ENCODE results near the gene DIAPH2. TPM values are rescaled to one million over a fixed set of nuclear protein-coding genes. Genes with fewer than 3 reads are reported as not detected.

The DIAPH2 gene
- total and polyA plus RNA-seq, 9 of the 15 experiments (the other 6 are each of a cell fraction or from before 2014, with no cell fraction given) = 0.01 to 0.18 (median 0.07) TPM; not detected in 1

GRCh38 chrX:97490656-97491055 lies 806.0 kb downstream of the DIAPH2 start:
- H3K4me2 ChIP-seq (ENCODE audit: insufficient read depth, low read length) = no peak overlapping the region
- H3K4me1 ChIP-seq (replicated peaks in 1 of 2; ENCODE audit: control insufficient read depth in 2 of 2, insufficient read depth in 2 of 2, low read length in 2 of 2) = no peaks in the 10 kb centered on the region
- H3K36me3 ChIP-seq (ENCODE audit: control insufficient read depth, insufficient read depth, low read length) = no peaks in the 10 kb centered on the region
- TF ChIP-seq, protein P1, sequence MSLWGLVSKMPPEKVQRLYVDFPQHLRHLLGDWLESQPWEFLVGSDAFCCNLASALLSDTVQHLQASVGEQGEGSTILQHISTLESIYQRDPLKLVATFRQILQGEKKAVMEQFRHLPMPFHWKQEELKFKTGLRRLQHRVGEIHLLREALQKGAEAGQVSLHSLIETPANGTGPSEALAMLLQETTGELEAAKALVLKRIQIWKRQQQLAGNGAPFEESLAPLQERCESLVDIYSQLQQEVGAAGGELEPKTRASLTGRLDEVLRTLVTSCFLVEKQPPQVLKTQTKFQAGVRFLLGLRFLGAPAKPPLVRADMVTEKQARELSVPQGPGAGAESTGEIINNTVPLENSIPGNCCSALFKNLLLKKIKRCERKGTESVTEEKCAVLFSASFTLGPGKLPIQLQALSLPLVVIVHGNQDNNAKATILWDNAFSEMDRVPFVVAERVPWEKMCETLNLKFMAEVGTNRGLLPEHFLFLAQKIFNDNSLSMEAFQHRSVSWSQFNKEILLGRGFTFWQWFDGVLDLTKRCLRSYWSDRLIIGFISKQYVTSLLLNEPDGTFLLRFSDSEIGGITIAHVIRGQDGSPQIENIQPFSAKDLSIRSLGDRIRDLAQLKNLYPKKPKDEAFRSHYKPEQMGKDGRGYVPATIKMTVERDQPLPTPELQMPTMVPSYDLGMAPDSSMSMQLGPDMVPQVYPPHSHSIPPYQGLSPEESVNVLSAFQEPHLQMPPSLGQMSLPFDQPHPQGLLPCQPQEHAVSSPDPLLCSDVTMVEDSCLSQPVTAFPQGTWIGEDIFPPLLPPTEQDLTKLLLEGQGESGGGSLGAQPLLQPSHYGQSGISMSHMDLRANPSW (CRISPR knock-in tag; IDR thresholded peaks at IDR 0.05) = no peak
- TF ChIP-seq SNAPC5 (CRISPR knock-in tag; IDR thresholded peaks at IDR 0.05) (no peak), COPS2 (conservative IDR thresholded peaks at IDR 0.05) (no peak)
- 0% methylated on average over 2 of the region's 2 CpGs for WGBS (ENCODE audit: insufficient coverage, low coverage, missing lambda C conversion rate)
- ATAC-seq (no peak), FAIRE-seq (no peak), DNase-seq (ENCODE audit: extremely low read depth in 1 of 4, low spot score in 3 of 4) (no peak)
- no peaks in the 10 kb centered on the region for H3K9me1 ChIP-seq (ENCODE audit: control insufficient read depth, insufficient read depth, low read length)
- H3K9me3 ChIP-seq (replicated peaks; ENCODE audit: control insufficient read depth, insufficient read depth, low read depth, low read length) = no peaks in the 10 kb centered on the region
- no peak overlapping the region for H3K9ac ChIP-seq (ENCODE audit: insufficient read depth in 1 of 2, low read depth in 2 of 2, low read length in 2 of 2)
- BruUV-seq (replicated peaks) = no TSS peak
- intact Hi-C loops (cut with micrococcal nuclease) = no loop called here
- ChIA-PET CTCF (ENCODE audit: low intra/inter-chr PET ratio) (no interaction called here), POLR2A (no interaction called here)
- no peaks in the 10 kb centered on the region for H3K27me3 ChIP-seq (ENCODE audit: control insufficient read depth in 2 of 2, insufficient read depth in 2 of 2, low read length in 2 of 2)
- in situ Hi-C loops (cut with MboI) = no loop called here
- no peak overlapping the region for H3K4me3 ChIP-seq
- H4K20me1 ChIP-seq (replicated peaks; ENCODE audit: control insufficient read depth, insufficient read depth, low read length) = no peaks in the 10 kb centered on the region
- H3K79me2 ChIP-seq (ENCODE audit: control insufficient read depth, insufficient read depth, low read length) = no peaks in the 10 kb centered on the region
- H3K27ac ChIP-seq (ENCODE audit: extremely low read depth, low read depth, low read length) = no peak overlapping the region
- no peak overlapping the region for H2AFZ ChIP-seq (ENCODE audit: low read depth, low read length)
